ENCODE measurements around the gene MAVS.

MAVS gene

DNA sequence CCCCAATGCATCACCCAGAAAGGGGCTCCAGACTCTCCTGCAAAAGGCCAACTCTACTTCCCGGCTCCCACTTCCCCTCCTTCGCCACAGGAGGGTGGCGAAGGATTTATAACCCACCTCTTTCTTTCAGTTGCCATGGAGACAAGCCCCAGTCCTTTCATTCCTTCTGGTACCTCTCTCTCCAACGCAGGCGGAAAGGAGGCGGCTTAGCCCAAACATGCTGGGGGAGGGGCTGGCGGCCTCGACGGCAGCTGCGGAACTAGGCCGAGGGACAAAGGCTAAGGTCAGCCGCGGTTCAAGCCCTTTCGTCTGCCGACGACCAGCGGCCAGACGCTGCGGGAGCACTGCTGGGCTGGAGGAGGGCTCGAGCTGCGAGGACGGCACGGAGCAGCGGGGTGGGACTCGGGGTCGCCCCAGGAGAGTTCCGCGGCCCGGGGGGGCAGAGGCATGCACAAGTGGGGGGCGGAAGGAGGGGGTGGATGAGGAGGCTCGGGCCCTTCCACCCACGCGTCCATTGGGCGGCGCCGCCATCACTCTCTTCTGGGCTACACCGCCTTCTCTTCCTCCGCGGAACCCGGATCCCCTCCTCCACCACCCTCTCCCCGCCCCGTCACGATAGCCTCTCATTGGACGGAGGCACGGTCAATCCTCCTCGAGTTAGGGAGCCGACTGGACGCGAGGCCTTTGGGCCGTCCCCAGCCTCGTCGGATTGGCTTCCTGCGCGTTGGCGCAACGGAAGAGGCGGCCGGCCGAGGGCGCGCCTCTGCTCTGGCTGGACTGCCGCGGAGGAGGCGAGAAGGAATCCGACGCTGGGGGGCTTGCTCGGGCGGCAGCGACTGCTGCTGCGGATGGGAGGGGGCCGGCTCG lies 42.2 kb downstream of the MAVS start, which contains the start of gene PANK2:
PANK2 (plus strand) TSS at position 766 of the 867 bp plus-strand sequence.
- no peak for TF ChIP-seq ZFP3 (CRISPR knock-in tag; IDR thresholded peaks at IDR 0.05)
- TF ChIP-seq, protein P1, sequence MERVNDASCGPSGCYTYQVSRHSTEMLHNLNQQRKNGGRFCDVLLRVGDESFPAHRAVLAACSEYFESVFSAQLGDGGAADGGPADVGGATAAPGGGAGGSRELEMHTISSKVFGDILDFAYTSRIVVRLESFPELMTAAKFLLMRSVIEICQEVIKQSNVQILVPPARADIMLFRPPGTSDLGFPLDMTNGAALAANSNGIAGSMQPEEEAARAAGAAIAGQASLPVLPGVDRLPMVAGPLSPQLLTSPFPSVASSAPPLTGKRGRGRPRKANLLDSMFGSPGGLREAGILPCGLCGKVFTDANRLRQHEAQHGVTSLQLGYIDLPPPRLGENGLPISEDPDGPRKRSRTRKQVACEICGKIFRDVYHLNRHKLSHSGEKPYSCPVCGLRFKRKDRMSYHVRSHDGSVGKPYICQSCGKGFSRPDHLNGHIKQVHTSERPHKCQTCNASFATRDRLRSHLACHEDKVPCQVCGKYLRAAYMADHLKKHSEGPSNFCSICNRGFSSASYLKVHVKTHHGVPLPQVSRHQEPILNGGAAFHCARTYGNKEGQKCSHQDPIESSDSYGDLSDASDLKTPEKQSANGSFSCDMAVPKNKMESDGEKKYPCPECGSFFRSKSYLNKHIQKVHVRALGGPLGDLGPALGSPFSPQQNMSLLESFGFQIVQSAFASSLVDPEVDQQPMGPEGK (CRISPR knock-in tag; IDR thresholded peaks at IDR 0.05; ENCODE audit: borderline replicate concordance), result peak; percentile 94; the same call in 1 of the 2 replicates
- peak; percentile 95 for ATAC-seq

DNA sequence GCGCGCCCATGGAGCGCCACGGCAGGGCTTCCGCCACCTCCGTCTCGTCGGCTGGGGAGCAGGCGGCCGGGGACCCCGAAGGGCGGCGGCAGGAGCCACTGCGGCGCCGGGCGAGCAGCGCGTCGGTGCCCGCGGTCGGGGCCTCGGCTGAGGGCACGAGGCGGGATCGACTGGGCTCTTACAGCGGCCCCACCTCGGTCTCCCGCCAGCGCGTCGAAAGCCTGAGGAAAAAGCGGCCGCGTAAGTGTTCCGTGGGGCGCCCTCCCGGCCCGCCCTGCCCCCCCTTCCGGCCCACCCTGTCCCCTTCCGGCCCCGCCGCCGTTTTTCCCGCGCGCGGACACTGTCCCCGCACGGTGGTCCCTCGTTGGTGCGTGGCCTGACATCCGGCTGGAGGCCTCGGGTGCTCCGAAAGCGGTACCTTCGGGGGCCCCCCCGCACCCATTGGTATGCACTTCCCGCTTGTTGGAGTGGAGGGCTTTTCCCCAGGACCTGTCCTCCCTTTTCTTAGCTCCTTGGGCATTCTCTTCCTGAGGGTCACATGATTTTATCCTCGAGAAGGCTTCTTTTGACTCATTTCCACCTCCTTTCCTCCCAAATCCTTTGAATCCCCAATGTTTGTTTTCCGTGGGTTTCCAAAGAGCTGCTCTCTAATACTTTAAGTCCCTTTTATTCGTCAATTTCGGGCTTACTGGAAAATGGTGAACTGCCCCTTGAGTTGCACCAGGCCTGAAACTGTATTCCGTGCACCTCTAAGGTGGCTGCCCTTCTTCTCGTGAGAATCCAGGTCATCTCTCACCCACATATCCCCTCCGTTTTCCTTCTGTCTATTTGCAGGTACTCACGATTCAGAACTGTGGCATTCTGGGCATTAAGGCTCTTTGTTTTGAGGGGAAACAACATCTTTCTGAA lies 43.1 kb downstream of the MAVS start:
- no peak for ATAC-seq
- TF ChIP-seq ZNF70 (CRISPR knock-in tag; IDR thresholded peaks at IDR 0.05) (no peak), ZNF565 (CRISPR knock-in tag; conservative IDR thresholded peaks at IDR 0.05; ENCODE audit: low read depth) (no peak), SNAI2 (CRISPR knock-in tag; IDR thresholded peaks at IDR 0.05) (no peak), ARNTL (CRISPR knock-in tag; IDR thresholded peaks at IDR 0.05; ENCODE audit: borderline replicate concordance, low read depth) (no peak), ZFP3 (CRISPR knock-in tag; IDR thresholded peaks at IDR 0.05) (no peak), PPARA (CRISPR knock-in tag; IDR thresholded peaks at IDR 0.05; ENCODE audit: borderline replicate concordance) (no peak), ESRRG (CRISPR knock-in tag; IDR thresholded peaks at IDR 0.05) (no peak)
- TF ChIP-seq, protein P2, sequence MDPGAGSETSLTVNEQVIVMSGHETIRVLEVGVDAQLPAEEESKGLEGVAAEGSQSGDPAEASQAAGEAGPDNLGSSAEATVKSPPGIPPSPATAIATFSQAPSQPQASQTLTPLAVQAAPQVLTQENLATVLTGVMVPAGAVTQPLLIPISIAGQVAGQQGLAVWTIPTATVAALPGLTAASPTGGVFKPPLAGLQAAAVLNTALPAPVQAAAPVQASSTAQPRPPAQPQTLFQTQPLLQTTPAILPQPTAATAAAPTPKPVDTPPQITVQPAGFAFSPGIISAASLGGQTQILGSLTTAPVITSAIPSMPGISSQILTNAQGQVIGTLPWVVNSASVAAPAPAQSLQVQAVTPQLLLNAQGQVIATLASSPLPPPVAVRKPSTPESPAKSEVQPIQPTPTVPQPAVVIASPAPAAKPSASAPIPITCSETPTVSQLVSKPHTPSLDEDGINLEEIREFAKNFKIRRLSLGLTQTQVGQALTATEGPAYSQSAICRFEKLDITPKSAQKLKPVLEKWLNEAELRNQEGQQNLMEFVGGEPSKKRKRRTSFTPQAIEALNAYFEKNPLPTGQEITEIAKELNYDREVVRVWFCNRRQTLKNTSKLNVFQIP (CRISPR knock-in tag; IDR thresholded peaks at IDR 0.05; ENCODE audit: borderline replicate concordance, low read depth), result no peak
- TF ChIP-seq, protein P3, sequence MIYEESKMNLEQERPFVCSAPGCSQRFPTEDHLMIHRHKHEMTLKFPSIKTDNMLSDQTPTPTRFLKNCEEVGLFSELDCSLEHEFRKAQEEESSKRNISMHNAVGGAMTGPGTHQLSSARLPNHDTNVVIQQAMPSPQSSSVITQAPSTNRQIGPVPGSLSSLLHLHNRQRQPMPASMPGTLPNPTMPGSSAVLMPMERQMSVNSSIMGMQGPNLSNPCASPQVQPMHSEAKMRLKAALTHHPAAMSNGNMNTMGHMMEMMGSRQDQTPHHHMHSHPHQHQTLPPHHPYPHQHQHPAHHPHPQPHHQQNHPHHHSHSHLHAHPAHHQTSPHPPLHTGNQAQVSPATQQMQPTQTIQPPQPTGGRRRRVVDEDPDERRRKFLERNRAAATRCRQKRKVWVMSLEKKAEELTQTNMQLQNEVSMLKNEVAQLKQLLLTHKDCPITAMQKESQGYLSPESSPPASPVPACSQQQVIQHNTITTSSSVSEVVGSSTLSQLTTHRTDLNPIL (CRISPR knock-in tag; IDR thresholded peaks at IDR 0.05; ENCODE audit: low read depth), result no peak

DNA sequence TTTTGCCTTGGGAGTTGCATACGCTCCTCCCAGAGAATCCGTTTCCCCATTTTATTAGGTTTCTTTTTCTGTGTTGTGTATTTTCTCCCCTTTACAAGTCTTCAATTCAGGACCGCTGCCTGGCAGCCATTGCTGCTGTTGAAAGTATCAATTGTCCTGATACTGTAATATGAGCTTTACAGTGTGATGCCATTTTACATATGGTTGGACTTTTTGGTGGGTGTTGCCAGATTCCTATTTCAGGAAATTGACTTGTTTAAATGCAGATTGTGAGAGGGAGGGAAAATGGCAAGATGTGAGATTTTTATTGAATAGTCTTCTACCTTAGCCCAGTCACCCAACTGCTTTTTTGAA lies 43.7 kb downstream of the MAVS start:
- TF ChIP-seq TOX (CRISPR knock-in tag; IDR thresholded peaks at IDR 0.05; ENCODE audit: borderline replicate concordance) (no peak), BACH2 (CRISPR knock-in tag; IDR thresholded peaks at IDR 0.05; ENCODE audit: borderline replicate concordance) (no peak), PPARA (CRISPR knock-in tag; IDR thresholded peaks at IDR 0.05; ENCODE audit: borderline replicate concordance) (no peak), ZC3H10 (CRISPR knock-in tag; IDR thresholded peaks at IDR 0.05) (no peak), ISL1 (CRISPR knock-in tag; IDR thresholded peaks at IDR 0.05) (no peak), ZNF70 (CRISPR knock-in tag; IDR thresholded peaks at IDR 0.05) (no peak), CSDC2 (CRISPR knock-in tag; IDR thresholded peaks at IDR 0.05) (no peak), RARB (CRISPR knock-in tag; IDR thresholded peaks at IDR 0.05) (no peak), ZFP30 (CRISPR knock-in tag; IDR thresholded peaks at IDR 0.05) (no peak), SNAI2 (CRISPR knock-in tag; IDR thresholded peaks at IDR 0.05) (no peak)
- TF ChIP-seq, protein P2 (CRISPR knock-in tag; IDR thresholded peaks at IDR 0.05; ENCODE audit: borderline replicate concordance, low read depth), result no peak
- TF ChIP-seq, protein P1 (CRISPR knock-in tag; IDR thresholded peaks at IDR 0.05; ENCODE audit: borderline replicate concordance), result no peak
- TF ChIP-seq, protein P3 (CRISPR knock-in tag; IDR thresholded peaks at IDR 0.05; ENCODE audit: low read depth), result no peak
- TF ChIP-seq, protein P4, sequence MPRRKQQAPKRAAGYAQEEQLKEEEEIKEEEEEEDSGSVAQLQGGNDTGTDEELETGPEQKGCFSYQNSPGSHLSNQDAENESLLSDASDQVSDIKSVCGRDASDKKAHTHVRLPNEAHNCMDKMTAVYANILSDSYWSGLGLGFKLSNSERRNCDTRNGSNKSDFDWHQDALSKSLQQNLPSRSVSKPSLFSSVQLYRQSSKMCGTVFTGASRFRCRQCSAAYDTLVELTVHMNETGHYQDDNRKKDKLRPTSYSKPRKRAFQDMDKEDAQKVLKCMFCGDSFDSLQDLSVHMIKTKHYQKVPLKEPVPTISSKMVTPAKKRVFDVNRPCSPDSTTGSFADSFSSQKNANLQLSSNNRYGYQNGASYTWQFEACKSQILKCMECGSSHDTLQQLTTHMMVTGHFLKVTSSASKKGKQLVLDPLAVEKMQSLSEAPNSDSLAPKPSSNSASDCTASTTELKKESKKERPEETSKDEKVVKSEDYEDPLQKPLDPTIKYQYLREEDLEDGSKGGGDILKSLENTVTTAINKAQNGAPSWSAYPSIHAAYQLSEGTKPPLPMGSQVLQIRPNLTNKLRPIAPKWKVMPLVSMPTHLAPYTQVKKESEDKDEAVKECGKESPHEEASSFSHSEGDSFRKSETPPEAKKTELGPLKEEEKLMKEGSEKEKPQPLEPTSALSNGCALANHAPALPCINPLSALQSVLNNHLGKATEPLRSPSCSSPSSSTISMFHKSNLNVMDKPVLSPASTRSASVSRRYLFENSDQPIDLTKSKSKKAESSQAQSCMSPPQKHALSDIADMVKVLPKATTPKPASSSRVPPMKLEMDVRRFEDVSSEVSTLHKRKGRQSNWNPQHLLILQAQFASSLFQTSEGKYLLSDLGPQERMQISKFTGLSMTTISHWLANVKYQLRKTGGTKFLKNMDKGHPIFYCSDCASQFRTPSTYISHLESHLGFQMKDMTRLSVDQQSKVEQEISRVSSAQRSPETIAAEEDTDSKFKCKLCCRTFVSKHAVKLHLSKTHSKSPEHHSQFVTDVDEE (CRISPR knock-in tag; IDR thresholded peaks at IDR 0.05), result no peak
- ATAC-seq, result no peak
